PC-9 (cell line): Measurements from ENCODE around the gene NAPSA. TPM values are rescaled to one million over a fixed set of nuclear protein-coding genes. Genes with fewer than 3 reads are reported as not detected.

Experiments
- BruUV-seq: library from RNA; stranded (reverse); fragments of 400-500 nt; replicated peaks from 2 replicates; lab custom pipeline; 2021; lab: Mats Ljungman, UMichigan
- CTCF ChIA-PET: fragments of 300-600 bp; sonication (Branson Sonifier 250); formaldehyde crosslinking; loops from one replicate; lab custom pipeline; 2022; ENCODE audit warnings: antibody characterized with exemption; lab: Charles Lee
- POLR2A ChIA-PET: fragments of 300-600 bp; sonication (Branson Sonifier 250); formaldehyde crosslinking; loops from one replicate; lab custom pipeline; 2022; ENCODE audit warnings: antibody characterized with exemption; ENCODE audit not compliant: unreplicated experiment; lab: Charles Lee
- DNase-seq, 2 experiments: peaks; one replicate each; pipeline versions ENCODE4 v3.0.0 to v3.0.0-alpha.2; 2015 to 2022; ENCODE audit warnings: mixed read lengths in 1 of 2
- H2AFZ ChIP-seq: fragments of 200-600 bp; sonication (generic); 2 replicates; pipeline ENCODE4 v1.8.1; 2017; ENCODE audit warnings: antibody characterized with exemption
- H3F3A ChIP-seq: fragments of 200-600 bp; sonication (generic); 2 replicates; pipeline ENCODE4 v1.8.1; 2017; ENCODE audit warnings: antibody characterized with exemption, mild to moderate bottlenecking, low read depth; ENCODE audit not compliant: insufficient read depth
- H3K27ac ChIP-seq: fragments of 200-600 bp; sonication (generic); 2 replicates; pipeline ENCODE4 v1.6.1; 2016; ENCODE audit warnings: mixed run types
- H3K27me3 ChIP-seq: fragments of 200-600 bp; sonication (generic); 2 replicates; pipeline ENCODE4 v1.6.1; 2016; ENCODE audit warnings: low read depth, mixed run types; ENCODE audit not compliant: insufficient read depth
- H3K36me3 ChIP-seq: fragments of 200-600 bp; sonication (generic); 2 replicates; pipeline ENCODE4 v1.6.1; 2016; ENCODE audit warnings: low read depth, mixed run types
- H3K4me1 ChIP-seq: fragments of 200-600 bp; sonication (generic); replicated peaks from 2 replicates; pipeline ENCODE4 v1.6.1; 2016; ENCODE audit warnings: mixed run types; ENCODE audit not compliant: insufficient read depth
- H3K4me2 ChIP-seq: fragments of 200-600 bp; sonication (generic); 2 replicates; pipeline ENCODE4 v1.6.1; 2017; ENCODE audit warnings: mixed run types
- H3K4me3 ChIP-seq: fragments of 200-600 bp; sonication (generic); 2 replicates; pipeline ENCODE4 v1.6.1; 2016; ENCODE audit warnings: mixed run types
- H3K79me2 ChIP-seq: fragments of 200-600 bp; sonication (generic); 2 replicates; pipeline ENCODE4 v1.6.1; 2017; ENCODE audit warnings: low read depth, mixed run types
- H3K9me2 ChIP-seq: fragments of 200-600 bp; sonication (generic); 2 replicates; pipeline ENCODE4 v1.8.1; 2017; ENCODE audit warnings: mild to moderate bottlenecking; ENCODE audit not compliant: insufficient read depth
- H3K9me3 ChIP-seq: fragments of 200-600 bp; sonication (generic); 2 replicates; pipeline ENCODE4 v1.8.1; 2016; ENCODE audit warnings: low read depth; ENCODE audit not compliant: insufficient read depth
- H4K20me1 ChIP-seq: fragments of 200-600 bp; sonication (generic); 2 replicates; pipeline ENCODE4 v1.8.1; 2017; ENCODE audit not compliant: insufficient read depth
- CTCF ChIP-seq: fragments of 200-600 bp; sonication (generic); conservative IDR thresholded peaks from 2 replicates; pipeline ENCODE4 v1.6.1; 2017; ENCODE audit warnings: mixed run types, antibody characterized with exemption, mild to moderate bottlenecking, moderate library complexity
- EZH2 ChIP-seq: fragments of 200-600 bp; sonication (generic); IDR thresholded peaks from 2 replicates; pipeline ENCODE4 v1.8.0; 2017; ENCODE audit warnings: antibody characterized with exemption, low read depth
- intact Hi-C: fragments of 100-400 bp; cut with micrococcal nuclease; formaldehyde crosslinking; loops from one replicate; pipeline ENCODE4 v1.10.0; 2022; ENCODE audit not compliant: unreplicated experiment
- total RNA-seq: library from RNA; stranded (reverse); gene quantifications from 2 replicates; pipeline ENCODE4 v1.2.3, GENCODE V29; 2021

The NAPSA gene
- total RNA-seq, 1 experiment from 2014 or later: 1.7 TPM

GRCh38 chr19:50401605-50402450, 36.4 kb upstream of the NAPSA start:
- DNase-seq: no peak
- Histone ChIP-seq H3K4me1 (no peaks in the 10 kb centered on the region), H3K9me3 (no peaks in the 10 kb centered on the region), H3K9me2 (no peaks in the 10 kb centered on the region), H3K36me3 (0 out of 2 replicates have a peak, but pooled peaks cover 11% of the 10 kb centered on the region), H3K27ac (no peak overlapping the region), H3K27me3 (no peaks in the 10 kb centered on the region), H3F3A (peaks cover 10% of the 10 kb centered on the region; the same call in 1 of the 2 replicates), H3K4me2 (no peak overlapping the region), H3K4me3 (no peak overlapping the region), H2AFZ (no peak overlapping the region), H4K20me1 (peaks cover 6% of the 10 kb centered on the region), H3K79me2 (no peaks in the 10 kb centered on the region)
- ChIA-PET CTCF (no interaction called here), POLR2A (interaction anchor here (0.6 kb wide), 1 partner anchor 33 kb away, joined by 3 read pairs; no protein-coding TSS in a partner anchor)
- no TSS peak for BruUV-seq
- intact Hi-C loops: no loop called here
- TF ChIP-seq CTCF (no peak), EZH2 (no peak)

- no peak overlapping the region for H2AFZ ChIP-seq
- POLR2A ChIA-PET: no interaction called here
- H3K9me3 ChIP-seq: no peaks in the 10 kb centered on the region
- H3K36me3 ChIP-seq: no peaks in the 10 kb centered on the region
- no TSS peak for BruUV-seq
- no peaks in the 10 kb centered on the region for H3K4me1 ChIP-seq
- intact Hi-C loops: no loop called here
- H3K4me3 ChIP-seq: no peak overlapping the region
- TF ChIP-seq EZH2 (no peak), CTCF (no peak)
- no peaks in the 10 kb centered on the region for H3K9me2 ChIP-seq
- CTCF ChIA-PET: no interaction called here
- H4K20me1 ChIP-seq: peaks cover 6% of the 10 kb centered on the region
- H3K27ac ChIP-seq: no peak overlapping the region
- H3K4me2 ChIP-seq: no peak overlapping the region
- no peaks in the 10 kb centered on the region for H3K27me3 ChIP-seq
- DNase-seq: no peak
- peaks cover 10% of the 10 kb centered on the region; the same call in 1 of the 2 replicates for H3F3A ChIP-seq
- no peaks in the 10 kb centered on the region for H3K79me2 ChIP-seq
These were observed 33.9 kb upstream of the NAPSA start for GRCh38 chr19:50399368-50399745.

- DNase-seq: no peak
- no peaks in the 10 kb centered on the region for H3K9me3 ChIP-seq
- H3K4me1 ChIP-seq: no peaks in the 10 kb centered on the region
- H3K36me3 ChIP-seq: no peaks in the 10 kb centered on the region
- peaks cover 9% of the 10 kb centered on the region; the same call in 1 of the 2 replicates for H3F3A ChIP-seq
- peaks cover 6% of the 10 kb centered on the region for H4K20me1 ChIP-seq
- TF ChIP-seq EZH2 (no peak), CTCF (no peak)
- BruUV-seq: no TSS peak
- no peaks in the 10 kb centered on the region for H3K9me2 ChIP-seq
- no peak overlapping the region for H3K4me3 ChIP-seq
- H3K27ac ChIP-seq: no peak overlapping the region
- CTCF ChIA-PET: no interaction called here
- POLR2A ChIA-PET: no interaction called here
- H3K4me2 ChIP-seq: no peak overlapping the region
- intact Hi-C loops: no loop called here
- H3K27me3 ChIP-seq: no peaks in the 10 kb centered on the region
- H2AFZ ChIP-seq: no peak overlapping the region
- no peaks in the 10 kb centered on the region for H3K79me2 ChIP-seq
These were observed 33.4 kb upstream of the NAPSA start for GRCh38 chr19:50398675-50399367.
